Bronchial epithelial cell (primary cell): ENCODE measurements around the gene PSMB7. TPM values are rescaled to one million over a fixed set of nuclear protein-coding genes. Genes with fewer than 3 reads are reported as not detected.
A peak's percentile ranks its signal among the peaks of the same experiment; 100 is the strongest.

Experiments
- DNase-seq: peaks from one replicate; pipeline ENCODE4 v3.0.0-alpha.2; 2010; ENCODE audit warnings: low read depth
- FAIRE-seq: peaks from 2 replicates; lab custom pipeline; 2011; peaks lifted over from hg19 to GRCh38; lab: Jason Lieb, UNC
- H3K27me3 ChIP-seq: 2 replicates; pipeline ENCODE4 v1.5.1; 2011; ENCODE audit warnings: low read length; ENCODE audit not compliant: control insufficient read depth, insufficient read depth
- H3K36me3 ChIP-seq: 2 replicates; pipeline ENCODE4 v1.5.1; 2011; ENCODE audit warnings: low read length; ENCODE audit not compliant: control insufficient read depth, insufficient read depth
- H3K4me3 ChIP-seq: 2 replicates; pipeline ENCODE4 v1.5.1; 2011; ENCODE audit warnings: mild to moderate bottlenecking, low read depth, low read length, control low read depth
- total RNA-seq: library from RNA; depleted of rRNA; stranded (reverse); fragments of >200 nt; gene quantifications from 2 replicates; pipeline ENCODE4 v1.2.1, GENCODE V29; 2014
- TF ChIP-seq, protein P1 (sequence below): IDR thresholded peaks from 2 replicates; pipeline ENCODE4 v1.5.1; 2011; ENCODE audit warnings: mild to moderate bottlenecking, moderate library complexity, low read length, control low read depth, inconsistent platforms; ENCODE audit not compliant: insufficient read depth, severe bottlenecking

The PSMB7 gene
- total RNA-seq, 1 donor from 2014 or later, result 335 TPM

DNA sequence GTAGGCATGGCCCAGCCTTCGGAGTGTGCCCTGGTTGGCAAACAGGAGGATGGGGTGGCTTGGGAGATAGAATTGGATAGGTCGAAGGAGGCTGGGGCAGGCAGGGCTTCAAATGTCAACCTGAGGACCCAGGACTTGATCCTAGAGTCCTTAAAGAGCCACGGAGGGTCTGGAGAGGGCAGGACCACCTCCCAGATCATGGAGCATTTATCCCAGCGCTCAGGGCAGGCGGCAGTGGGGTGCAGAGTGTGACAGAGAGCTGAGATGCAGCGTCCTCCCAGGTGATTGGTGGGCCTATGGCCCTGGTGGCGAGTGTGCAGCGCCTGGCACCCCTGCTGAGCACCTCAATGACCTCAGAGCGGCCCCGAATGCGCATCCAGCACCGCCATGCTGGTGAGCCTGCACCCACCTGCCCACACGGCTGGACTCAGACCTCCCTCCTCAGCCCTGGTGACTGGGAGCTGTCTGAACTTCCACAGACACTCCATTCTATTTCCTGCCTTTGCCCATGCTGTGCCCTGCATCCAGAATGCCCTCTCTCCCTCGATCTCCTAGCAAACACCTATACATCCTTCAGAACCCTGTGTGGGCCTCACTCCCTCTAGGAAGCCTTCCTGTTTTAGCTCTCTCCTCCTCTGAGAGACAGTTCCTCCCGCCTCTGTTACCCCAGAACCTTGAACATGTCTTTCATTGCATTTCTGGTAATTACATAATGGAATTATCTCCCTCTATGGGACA lies 41.3 kb upstream of the PSMB7 start:
- FAIRE-seq (peak; percentile 18), DNase-seq (no peak)
- Histone ChIP-seq H3K36me3 (no peaks in the 10 kb centered on the region), H3K4me3 (no peak overlapping the region), H3K27me3 (no peaks in the 10 kb centered on the region)
- TF ChIP-seq, protein P1, sequence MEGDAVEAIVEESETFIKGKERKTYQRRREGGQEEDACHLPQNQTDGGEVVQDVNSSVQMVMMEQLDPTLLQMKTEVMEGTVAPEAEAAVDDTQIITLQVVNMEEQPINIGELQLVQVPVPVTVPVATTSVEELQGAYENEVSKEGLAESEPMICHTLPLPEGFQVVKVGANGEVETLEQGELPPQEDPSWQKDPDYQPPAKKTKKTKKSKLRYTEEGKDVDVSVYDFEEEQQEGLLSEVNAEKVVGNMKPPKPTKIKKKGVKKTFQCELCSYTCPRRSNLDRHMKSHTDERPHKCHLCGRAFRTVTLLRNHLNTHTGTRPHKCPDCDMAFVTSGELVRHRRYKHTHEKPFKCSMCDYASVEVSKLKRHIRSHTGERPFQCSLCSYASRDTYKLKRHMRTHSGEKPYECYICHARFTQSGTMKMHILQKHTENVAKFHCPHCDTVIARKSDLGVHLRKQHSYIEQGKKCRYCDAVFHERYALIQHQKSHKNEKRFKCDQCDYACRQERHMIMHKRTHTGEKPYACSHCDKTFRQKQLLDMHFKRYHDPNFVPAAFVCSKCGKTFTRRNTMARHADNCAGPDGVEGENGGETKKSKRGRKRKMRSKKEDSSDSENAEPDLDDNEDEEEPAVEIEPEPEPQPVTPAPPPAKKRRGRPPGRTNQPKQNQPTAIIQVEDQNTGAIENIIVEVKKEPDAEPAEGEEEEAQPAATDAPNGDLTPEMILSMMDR, result no peak

DNA sequence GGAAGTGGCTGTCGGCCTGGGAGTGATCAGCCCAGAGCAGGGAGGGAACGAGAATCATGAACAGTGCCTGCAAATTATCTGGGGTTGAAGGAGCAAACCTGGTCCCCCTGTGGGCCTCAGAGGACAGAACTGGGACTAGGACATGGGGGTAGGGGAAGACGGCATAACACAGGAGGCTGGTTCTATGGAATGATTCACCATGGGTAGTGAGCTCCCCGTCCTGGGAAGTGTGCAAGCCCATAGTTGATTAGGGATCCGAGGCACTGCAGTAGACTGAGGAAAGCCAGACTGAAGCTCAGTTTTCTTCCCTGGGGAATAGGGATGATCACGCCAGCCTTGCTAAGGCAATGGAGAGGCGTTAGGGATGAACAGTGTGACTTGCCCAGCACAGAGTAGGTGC lies 40.6 kb upstream of the PSMB7 start:
- H3K4me3 ChIP-seq, result no peak overlapping the region
- TF ChIP-seq, protein P1, result no peak
- no peaks in the 10 kb centered on the region for H3K27me3 ChIP-seq
- DNase-seq, result no peak
- FAIRE-seq, result peak; percentile 64
- H3K36me3 ChIP-seq, result no peaks in the 10 kb centered on the region

DNA sequence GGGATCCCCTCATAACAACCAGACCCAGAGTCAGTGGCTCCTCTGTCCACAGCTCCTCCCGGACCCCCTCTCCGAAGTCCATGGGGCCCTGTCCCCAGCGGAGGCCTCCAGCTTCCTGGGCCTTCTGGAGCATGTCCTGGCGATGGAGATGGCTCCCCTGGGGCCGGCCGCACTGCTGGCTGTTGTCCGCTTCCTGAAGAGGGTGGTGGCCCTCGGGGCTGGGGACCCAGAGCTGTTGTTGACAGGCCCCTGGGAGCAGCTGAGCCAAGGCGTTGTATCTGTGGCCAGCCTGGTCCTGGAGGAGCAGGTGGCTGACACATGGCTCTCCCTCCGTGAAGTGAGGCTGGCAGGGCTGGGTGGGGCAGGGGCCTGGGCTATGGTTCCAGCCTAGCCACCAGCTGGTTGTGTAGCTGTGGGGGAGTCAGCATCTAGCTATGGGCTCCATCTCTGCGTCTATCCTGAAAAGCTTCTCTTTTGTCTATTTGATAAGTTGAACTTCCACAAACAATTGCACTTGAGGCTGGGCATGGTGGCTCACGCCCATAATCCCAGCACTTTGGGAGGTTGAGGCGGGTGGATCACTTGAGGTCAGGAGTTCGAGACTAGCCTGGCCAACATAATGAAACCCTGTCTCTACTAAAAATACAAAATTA lies 39.7 kb upstream of the PSMB7 start:
- FAIRE-seq, result no peak

DNA sequence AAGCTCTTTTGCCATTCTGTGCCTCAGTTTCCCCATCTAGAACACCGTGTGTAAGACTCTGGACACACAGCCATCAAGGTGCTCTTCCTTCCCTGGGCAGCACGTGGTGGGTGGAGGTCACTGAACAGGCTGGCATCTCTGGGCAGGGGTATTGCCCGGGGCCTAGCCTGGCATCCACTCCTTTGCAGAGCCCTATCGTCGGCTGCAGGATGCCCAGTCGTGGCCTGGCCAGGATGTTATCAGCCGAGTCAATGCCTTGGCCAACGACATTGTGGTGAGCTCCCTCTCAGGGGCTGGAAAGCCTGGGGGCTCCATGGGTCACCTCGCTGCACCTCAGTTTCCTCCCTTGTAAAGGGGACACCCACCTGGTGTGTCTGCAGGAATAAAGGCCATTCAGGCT lies 39.1 kb upstream of the PSMB7 start:
- H3K36me3 ChIP-seq, result no peaks in the 10 kb centered on the region
- no peak overlapping the region for H3K4me3 ChIP-seq
- TF ChIP-seq, protein P1, result no peak
- H3K27me3 ChIP-seq, result no peaks in the 10 kb centered on the region
- DNase-seq, result no peak
- FAIRE-seq, result no peak

More for the DNA sequence above, 39.7 kb upstream of the PSMB7 start:
- DNase-seq, result no peak
- Histone ChIP-seq H3K4me3 (no peak overlapping the region), H3K36me3 (no peaks in the 10 kb centered on the region), H3K27me3 (no peaks in the 10 kb centered on the region)
- TF ChIP-seq, protein P1, result no peak

DNA sequence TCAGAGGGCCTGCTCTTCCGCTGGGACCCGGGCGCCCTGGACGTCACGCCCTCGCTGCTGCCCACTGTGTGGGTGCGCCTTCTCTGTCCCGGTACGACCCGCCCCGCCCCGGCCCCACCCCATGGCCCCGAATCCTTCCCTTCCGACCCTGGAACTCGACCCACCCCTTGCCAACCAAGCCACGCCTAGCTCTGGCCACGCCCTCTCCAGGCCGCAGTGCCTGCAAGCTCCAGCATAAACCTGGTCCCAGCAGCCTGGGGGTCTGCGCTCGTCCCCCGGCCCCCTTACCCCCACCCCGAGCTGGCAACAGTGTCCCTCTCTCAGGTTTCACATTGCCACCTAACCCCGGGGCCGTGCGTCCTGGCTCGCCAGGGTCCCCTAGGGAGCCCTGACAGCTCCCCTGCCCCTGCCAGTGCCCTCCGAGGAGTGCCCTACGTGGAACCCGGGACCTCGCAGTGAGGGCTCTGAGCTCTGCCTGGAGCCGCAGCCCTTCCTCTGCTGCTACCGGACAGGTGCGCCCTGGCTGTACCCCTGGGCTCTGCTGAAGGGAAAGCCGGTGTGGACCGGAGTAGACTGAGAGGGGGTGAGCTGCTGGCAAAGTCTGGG lies 38.4 kb upstream of the PSMB7 start:
- Histone ChIP-seq H3K36me3 (no peaks in the 10 kb centered on the region), H3K27me3 (no peaks in the 10 kb centered on the region), H3K4me3 (peak overlapping the region; percentile 14)
- TF ChIP-seq, protein P1, result no peak
- FAIRE-seq (no peak), DNase-seq (no peak)
